Right lobe of liver (tissue), 6 donors: ENCODE measurements around the gene PAF1. TPM values are rescaled to one million over a fixed set of nuclear protein-coding genes. Genes with fewer than 3 reads are reported as not detected.

Experiments used
- ATAC-seq, 4 donors: fragments of 200-7000 bp; cut with Tn5 transposase; one replicate each; pipeline ENCODE4 v1.9.1; 2020; ENCODE audit warnings: mild to moderate bottlenecking in 4 of 4, moderate library complexity in 4 of 4
- DNase-seq, 3 donors: peaks; one replicate each; pipeline ENCODE4 v3.0.0-alpha.2; 2020
- H3K27ac ChIP-seq, 3 donors: fragments of 200-600 bp; one replicate each; pipeline ENCODE4 v1.8.0; 2022
- H3K27me3 ChIP-seq, 2 donors: fragments of 200-600 bp; one replicate each; pipeline ENCODE4 v1.8.0; 2022
- H3K36me3 ChIP-seq, 4 donors: fragments of 200-600 bp; sonication (generic) in 1 of 4; one replicate each; pipeline versions ENCODE4 v1.5.1 to v1.8.0; 2017 to 2022; ENCODE audit warnings: control low read depth in 1 of 4
- H3K4me1 ChIP-seq, 4 donors: fragments of 200-600 bp; sonication (generic) in 1 of 4; one replicate each; pipeline versions ENCODE4 v1.5.1 to v1.8.0; 2017 to 2022; ENCODE audit warnings: control low read depth in 1 of 4
- H3K4me3 ChIP-seq, 3 donors: fragments of 200-600 bp; one replicate each; pipeline ENCODE4 v1.8.0; 2022
- H3K9me3 ChIP-seq, 4 donors: fragments of 200-600 bp; sonication (generic) in 1 of 4; one replicate each; pipeline versions ENCODE4 v1.5.1 to v1.8.0; 2017 to 2022; ENCODE audit warnings: control low read depth in 1 of 4
- POLR2A ChIP-seq: fragments of 450-650 bp; IDR thresholded peaks from one replicate; pipeline ENCODE4 v1.6.1; 2017; ENCODE audit warnings: antibody characterized with exemption, mild to moderate bottlenecking
- WGBS: methylation state at CpG from one replicate; pipeline ENCODE4 v1.1.6; 2018; ENCODE audit warnings: low coverage, low lambda C conversion rate; ENCODE audit not compliant: insufficient coverage; ENCODE audit errors: missing lambda C conversion rate; 5-methylcytosine and 5-hydroxymethylcytosine counted together
- intact Hi-C, 2 donors: fragments of 100-400 bp; cut with DNase I; formaldehyde crosslinking; loops; one replicate each; pipeline versions ENCODE4 v1.11.2 to v1.14.1; 2022
- total RNA-seq, 6 experiments: library from RNA; depleted of rRNA in 2 of 6; stranded (reverse); fragments of >200 nt in 2 of 6; fragmentation: NEBNext Ultra II Directional in 3 of 6; extraction: Animal tissue kit (Norgen Biotek cat#: 25700) in 3 of 6; gene quantifications; one replicate each; pipeline versions ENCODE4 v1.1.0 to v1.2.4, GENCODE V29; 2016 to 2023
- TF ChIP-seq, protein P1 (sequence below), 4 donors: fragments of 200-600 bp in 3 of 4; fragments of 450-650 bp in 1 of 4; IDR thresholded peaks; one replicate each; pipeline versions ENCODE4 v1.5.1 to v1.8.0; 2016 to 2022; ENCODE audit warnings: antibody characterized with exemption in 4 of 4, mild to moderate bottlenecking in 2 of 4
- donor health status: DM: no; HTN: yes; CAD: no.
- donor health status: DM: no; HTN: no; CAD: no.
- donor health status: DM: no; HTN: no; CAD: no.
- donor health status: DM: no; HTN: yes; CAD: no.
- donor health status: DM: no; HTN: yes; CAD: no.

PAF1 gene
- total RNA-seq, 6 experiments from 2014 or later = 18.6 to 34.9 (median 24.8) TPM

DNA sequence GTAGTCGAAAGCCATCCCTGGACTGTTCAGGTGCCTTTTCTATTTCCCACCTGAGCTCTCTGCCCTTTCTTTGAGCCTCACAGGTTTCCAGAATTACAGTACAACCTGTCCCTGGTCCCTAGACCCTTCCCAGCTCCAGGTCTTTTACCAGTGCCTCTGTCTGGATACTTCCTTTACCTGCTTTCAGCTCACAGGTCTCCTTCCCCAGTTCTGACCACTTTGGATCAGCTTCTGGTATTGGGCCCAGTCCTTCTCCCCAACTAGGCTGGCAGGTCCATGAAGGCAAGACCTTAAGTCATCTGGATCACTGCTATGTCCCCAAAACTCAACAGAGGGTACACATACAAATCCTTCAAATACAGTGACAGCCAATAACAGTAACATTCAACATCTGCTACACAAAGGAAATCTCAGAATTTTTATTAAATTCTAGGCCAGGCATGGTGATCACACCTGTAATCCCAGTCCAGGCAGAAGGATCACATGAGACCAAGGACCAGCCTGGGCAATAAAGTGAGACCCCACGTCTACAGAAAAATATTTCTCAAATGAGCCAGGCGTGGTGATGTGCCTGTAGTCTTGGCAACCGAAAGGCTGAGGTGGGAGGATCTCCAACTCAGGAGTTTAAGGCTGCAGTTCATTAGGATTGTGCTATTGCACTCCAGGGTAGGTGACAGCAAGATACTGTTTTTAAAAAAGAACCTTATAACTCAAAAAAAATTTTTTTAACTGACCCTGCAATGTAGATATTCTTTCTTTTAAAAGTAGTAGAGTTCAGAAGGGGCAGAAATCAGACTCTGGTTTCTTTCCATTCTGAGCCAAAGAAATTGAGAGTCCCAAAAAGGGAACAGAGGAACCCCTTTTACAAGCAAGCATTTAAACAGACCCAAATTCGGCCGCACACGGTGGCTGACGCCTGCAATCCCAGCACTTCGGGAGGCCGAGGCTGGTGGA, 43.5 kb upstream of the PAF1 start:
- peaks cover 0 to 17% (median 4%) of the 10 kb centered on the region in 4 donors for H3K4me1 ChIP-seq
- H3K4me3 ChIP-seq = peak overlapping the region; percentile 92 to 98 (median 95)
- ATAC-seq (no peak), DNase-seq (no peak)
- no peak overlapping the region for H3K27ac ChIP-seq
- peaks cover 0 to 31% (median 19%) of the 10 kb centered on the region in 4 donors for H3K36me3 ChIP-seq
- TF ChIP-seq POLR2A = no peak
- TF ChIP-seq, protein P1, sequence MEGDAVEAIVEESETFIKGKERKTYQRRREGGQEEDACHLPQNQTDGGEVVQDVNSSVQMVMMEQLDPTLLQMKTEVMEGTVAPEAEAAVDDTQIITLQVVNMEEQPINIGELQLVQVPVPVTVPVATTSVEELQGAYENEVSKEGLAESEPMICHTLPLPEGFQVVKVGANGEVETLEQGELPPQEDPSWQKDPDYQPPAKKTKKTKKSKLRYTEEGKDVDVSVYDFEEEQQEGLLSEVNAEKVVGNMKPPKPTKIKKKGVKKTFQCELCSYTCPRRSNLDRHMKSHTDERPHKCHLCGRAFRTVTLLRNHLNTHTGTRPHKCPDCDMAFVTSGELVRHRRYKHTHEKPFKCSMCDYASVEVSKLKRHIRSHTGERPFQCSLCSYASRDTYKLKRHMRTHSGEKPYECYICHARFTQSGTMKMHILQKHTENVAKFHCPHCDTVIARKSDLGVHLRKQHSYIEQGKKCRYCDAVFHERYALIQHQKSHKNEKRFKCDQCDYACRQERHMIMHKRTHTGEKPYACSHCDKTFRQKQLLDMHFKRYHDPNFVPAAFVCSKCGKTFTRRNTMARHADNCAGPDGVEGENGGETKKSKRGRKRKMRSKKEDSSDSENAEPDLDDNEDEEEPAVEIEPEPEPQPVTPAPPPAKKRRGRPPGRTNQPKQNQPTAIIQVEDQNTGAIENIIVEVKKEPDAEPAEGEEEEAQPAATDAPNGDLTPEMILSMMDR (IDR thresholded peaks at IDR 0.05) = no peak
- H3K9me3 ChIP-seq = no peaks in the 10 kb centered on the region
- 28% methylated on average over 7 of the region's 10 CpGs for WGBS
- H3K27me3 ChIP-seq = no peaks in the 10 kb centered on the region
- intact Hi-C loops = loop anchor here in 1 of 2 donors (10.0 kb wide), 1 partner anchor 100 kb away; the partner anchor contains the start of gene EID2B

DNA sequence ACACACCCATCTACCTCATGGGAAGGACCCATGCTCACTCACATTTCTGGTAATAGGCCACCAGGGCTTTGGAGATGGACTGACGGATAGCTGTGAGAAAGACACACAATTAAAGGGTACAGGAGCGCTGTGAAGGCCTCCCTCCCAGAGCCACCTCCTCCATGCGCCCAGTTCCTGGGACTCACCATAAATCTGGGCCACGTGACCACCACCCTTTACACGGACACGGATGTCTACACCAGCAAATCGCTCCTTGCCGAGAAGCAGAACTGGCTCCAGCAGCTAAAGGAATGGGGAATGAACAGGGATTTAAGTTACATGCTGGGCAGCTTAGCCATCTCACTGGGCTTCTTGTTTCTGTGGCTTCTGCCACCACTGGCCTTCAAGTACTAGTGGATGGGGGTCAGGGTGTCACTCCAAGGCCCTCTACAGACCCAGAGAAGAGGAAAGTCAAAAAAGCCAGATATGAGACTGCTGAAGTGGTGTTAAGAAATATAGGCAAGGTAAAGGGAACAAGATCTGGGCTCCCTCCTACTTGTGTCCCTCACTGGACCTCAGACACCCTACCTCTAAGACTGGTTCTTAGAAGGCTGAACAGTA, 42.7 kb upstream of the PAF1 start:
- ATAC-seq (no peak), DNase-seq (no peak)
- H3K27ac ChIP-seq = no peak overlapping the region
- no CpG with 5 or more reads among the region's 8 CpGs for WGBS
- H3K27me3 ChIP-seq = no peaks in the 10 kb centered on the region
- peaks cover 0 to 31% (median 19%) of the 10 kb centered on the region in 4 donors for H3K36me3 ChIP-seq
- peaks cover 0 to 17% (median 4%) of the 10 kb centered on the region in 4 donors for H3K4me1 ChIP-seq
- no peaks in the 10 kb centered on the region for H3K9me3 ChIP-seq
- no peak overlapping the region for H3K4me3 ChIP-seq
- intact Hi-C loops = loop anchor here in 1 of 2 donors (10.0 kb wide), 1 partner anchor 101 kb away; the partner anchor contains the start of gene EID2B
- TF ChIP-seq POLR2A = no peak
- TF ChIP-seq, protein P1 (IDR thresholded peaks at IDR 0.05) = no peak

DNA sequence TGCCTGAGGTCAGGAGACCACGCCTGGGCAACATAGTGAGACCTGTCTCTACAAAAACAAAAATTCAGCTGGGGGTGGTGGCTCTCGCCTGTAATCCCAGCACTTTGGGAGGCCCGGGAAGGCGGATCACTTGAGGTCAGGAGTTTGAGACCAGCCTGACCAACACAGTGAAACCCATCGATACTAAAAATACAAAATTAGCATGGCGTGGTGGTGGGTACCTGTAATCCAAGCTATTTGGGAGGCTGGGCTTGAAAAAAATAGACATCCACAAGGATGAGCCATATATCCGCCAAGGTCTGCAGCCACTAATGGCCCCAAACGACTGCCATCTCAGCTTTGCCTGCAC, 41.7 kb upstream of the PAF1 start:
- intact Hi-C loops = loop anchor here in 1 of 2 donors (10.0 kb wide), 1 partner anchor 102 kb away; the partner anchor contains the start of gene EID2B
- ATAC-seq (no peak), DNase-seq (no peak)
- H3K27ac ChIP-seq = no peak overlapping the region
- peaks cover 0 to 31% (median 19%) of the 10 kb centered on the region in 4 donors for H3K36me3 ChIP-seq
- H3K27me3 ChIP-seq = no peaks in the 10 kb centered on the region
- no peak overlapping the region for H3K4me3 ChIP-seq
- 90% methylated on average over 2 of the region's 8 CpGs for WGBS
- TF ChIP-seq POLR2A = no peak
- TF ChIP-seq, protein P1 (IDR thresholded peaks at IDR 0.05) = no peak
- no peaks in the 10 kb centered on the region for H3K9me3 ChIP-seq
- peaks cover 0 to 17% (median 4%) of the 10 kb centered on the region in 4 donors for H3K4me1 ChIP-seq

DNA sequence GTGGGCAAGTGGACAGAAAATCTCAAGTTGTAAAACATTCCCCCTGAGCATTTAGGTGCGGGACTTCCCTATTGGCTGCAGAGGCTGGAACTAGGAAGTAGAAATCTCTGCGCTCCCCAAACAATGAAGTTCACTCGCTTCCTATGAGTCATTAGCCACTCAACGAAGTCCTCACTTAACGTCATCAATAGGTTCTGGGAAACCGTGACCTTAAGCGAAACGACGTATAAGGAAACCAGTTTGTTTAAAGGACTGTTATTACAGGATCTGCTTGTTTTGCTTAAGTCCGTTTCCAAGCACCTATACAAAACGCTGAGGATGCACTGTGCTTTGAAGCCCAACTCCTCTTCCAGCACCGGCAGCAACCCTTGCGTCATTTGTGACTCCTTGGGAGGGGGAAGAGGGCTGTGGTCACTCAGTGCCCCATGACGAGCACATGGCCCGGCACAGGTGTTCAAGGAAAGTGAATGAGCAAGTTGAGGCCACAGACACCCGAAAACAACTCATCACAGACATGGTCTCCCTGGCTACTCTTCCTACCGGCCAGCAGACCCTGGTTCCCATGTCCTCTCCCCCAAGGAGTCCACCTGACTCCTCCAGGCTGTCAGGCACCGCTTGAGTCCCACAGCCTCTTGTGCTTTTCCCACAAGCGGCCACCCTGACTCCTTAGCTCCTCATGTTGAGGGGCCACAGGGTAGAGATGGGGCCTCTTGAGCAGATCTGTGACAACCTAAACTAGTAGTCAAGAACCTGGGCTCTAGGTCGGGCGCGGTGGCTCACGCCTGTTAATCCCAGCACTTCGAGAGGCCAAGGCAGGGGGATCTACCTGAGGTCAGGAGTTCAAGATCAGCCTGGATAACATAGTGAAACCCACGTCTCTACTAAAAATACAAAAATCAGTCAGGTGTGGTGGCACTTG, 40.0 kb upstream of the PAF1 start:
- peaks cover 0 to 17% (median 4%) of the 10 kb centered on the region in 4 donors for H3K4me1 ChIP-seq
- peak; percentile 46 to 68 (median 63) for ATAC-seq
- H3K27ac ChIP-seq = peak overlapping the region in 2 of 3 donors; percentile 36 to 76
- H3K36me3 ChIP-seq = peaks cover 0 to 31% (median 19%) of the 10 kb centered on the region in 4 donors
- H3K4me3 ChIP-seq = no peak overlapping the region
- DNase-seq = no peak
- 78% methylated on average over 12 of the region's 25 CpGs for WGBS
- no peaks in the 10 kb centered on the region for H3K9me3 ChIP-seq
- no peaks in the 10 kb centered on the region for H3K27me3 ChIP-seq
- intact Hi-C loops = loop anchor here in 1 of 2 donors (10.0 kb wide), 1 partner anchor 104 kb away; the partner anchor contains the start of gene EID2B
- TF ChIP-seq POLR2A = no peak
- TF ChIP-seq, protein P1 (IDR thresholded peaks at IDR 0.05) = no peak
